GM12878 (cell line): ENCODE measurements around the gene YY1. TPM values are rescaled to one million over a fixed set of nuclear protein-coding genes. Genes with fewer than 3 reads are reported as not detected.

Experiments used
- CBX3 ChIP-seq: fragments of 200-600 bp; sonication (generic); IDR thresholded peaks from 2 replicates; pipeline ENCODE4 v1.6.1; 2016; ENCODE audit warnings: low read depth, borderline replicate concordance
- EED ChIP-seq: sonication (generic); IDR thresholded peaks from 2 replicates; pipeline ENCODE4 v1.6.1; 2016; ENCODE audit warnings: antibody characterized with exemption, low read depth
- IKZF2 ChIP-seq, 2 experiments: fragments of 450-650 bp; IDR thresholded peaks; 2 replicates each; pipeline ENCODE4 v1.6.1; 2017; ENCODE audit warnings: mild to moderate bottlenecking in 2 of 2, moderate library complexity in 2 of 2
- MYB ChIP-seq: fragments of 150-350 bp; IDR thresholded peaks from 2 replicates; pipeline ENCODE4 v1.6.1; 2014; ENCODE audit warnings: mild to moderate bottlenecking, low read depth, low read length, borderline replicate concordance
- polyA plus RNA-seq, 11 experiments: library from polyadenylated mRNA; depleted of rRNA in 4 of 11; unstranded in 6 of 11; stranded (reverse) in 5 of 11; fragments of >200 nt; fragmentation: Nextera tagmentation in 4 of 11; fragmentation: Illumina TruSeq in 1 of 11; extraction: Ambion mirVana in 4 of 11; extraction: Trizol in 1 of 11; gene quantifications; 1 replicate in 1 of 11; 2 replicates in 10 of 11; pipeline versions ENCODE4 v1.2.1 to v1.2.3, GENCODE V29; 2011 to 2016; ENCODE audit warnings: inconsistent platforms in 2 of 11, missing spikeins in 2 of 11, low read depth in 1 of 11
- total RNA-seq, 4 experiments: library from RNA; depleted of rRNA in 3 of 4; stranded (reverse); fragments of >200 nt in 3 of 4; fragmentation: Illumina TruSeq in 1 of 4; extraction: Trizol in 1 of 4; gene quantifications; 2 replicates each; pipeline versions ENCODE4 v1.2.1 to v1.2.3, GENCODE V29; 2013 to 2021
- TF ChIP-seq, protein P1 (sequence below): fragments of 450-650 bp; formaldehyde crosslinking; IDR thresholded peaks from 2 replicates; pipeline ENCODE4 v1.4.0; 2022; ENCODE audit warnings: mild to moderate bottlenecking, moderate library complexity
- TF ChIP-seq, protein P2 (sequence below): fragments of 450-650 bp; formaldehyde crosslinking; IDR thresholded peaks from 2 replicates; pipeline ENCODE4 v1.4.0; 2020; ENCODE audit warnings: mild to moderate bottlenecking, moderate library complexity
- TF ChIP-seq, protein P3 (sequence below): IDR thresholded peaks from 2 replicates; pipeline ENCODE4 v1.6.1; 2012; ENCODE audit warnings: mild to moderate bottlenecking, low read depth, low read length

YY1 gene
- total and polyA plus RNA-seq, 10 of the 15 experiments (the other 5 are each of a cell fraction or from before 2014, with no cell fraction given) = 23.7 to 74.0 (median 39.9) TPM

DNA sequence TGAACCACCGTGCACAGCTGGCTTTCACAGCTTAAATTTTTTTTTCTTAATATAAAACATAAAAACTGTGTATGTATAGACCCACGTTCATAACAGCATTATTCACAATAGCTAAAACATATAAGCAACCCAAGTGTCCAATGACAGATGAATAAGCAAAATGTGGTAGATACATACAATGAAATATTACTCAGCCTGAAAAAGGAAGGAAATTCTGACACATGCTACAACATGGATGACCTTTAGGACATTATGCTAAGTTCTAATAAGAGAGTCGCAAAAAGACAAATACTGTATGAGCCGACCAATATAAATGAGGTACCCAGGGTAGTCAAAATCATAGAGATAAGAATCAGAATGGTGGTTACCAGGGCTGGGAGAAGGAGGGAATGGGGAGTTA is 13.8 kb upstream of the YY1 start (continued):
- TF ChIP-seq, protein P1, sequence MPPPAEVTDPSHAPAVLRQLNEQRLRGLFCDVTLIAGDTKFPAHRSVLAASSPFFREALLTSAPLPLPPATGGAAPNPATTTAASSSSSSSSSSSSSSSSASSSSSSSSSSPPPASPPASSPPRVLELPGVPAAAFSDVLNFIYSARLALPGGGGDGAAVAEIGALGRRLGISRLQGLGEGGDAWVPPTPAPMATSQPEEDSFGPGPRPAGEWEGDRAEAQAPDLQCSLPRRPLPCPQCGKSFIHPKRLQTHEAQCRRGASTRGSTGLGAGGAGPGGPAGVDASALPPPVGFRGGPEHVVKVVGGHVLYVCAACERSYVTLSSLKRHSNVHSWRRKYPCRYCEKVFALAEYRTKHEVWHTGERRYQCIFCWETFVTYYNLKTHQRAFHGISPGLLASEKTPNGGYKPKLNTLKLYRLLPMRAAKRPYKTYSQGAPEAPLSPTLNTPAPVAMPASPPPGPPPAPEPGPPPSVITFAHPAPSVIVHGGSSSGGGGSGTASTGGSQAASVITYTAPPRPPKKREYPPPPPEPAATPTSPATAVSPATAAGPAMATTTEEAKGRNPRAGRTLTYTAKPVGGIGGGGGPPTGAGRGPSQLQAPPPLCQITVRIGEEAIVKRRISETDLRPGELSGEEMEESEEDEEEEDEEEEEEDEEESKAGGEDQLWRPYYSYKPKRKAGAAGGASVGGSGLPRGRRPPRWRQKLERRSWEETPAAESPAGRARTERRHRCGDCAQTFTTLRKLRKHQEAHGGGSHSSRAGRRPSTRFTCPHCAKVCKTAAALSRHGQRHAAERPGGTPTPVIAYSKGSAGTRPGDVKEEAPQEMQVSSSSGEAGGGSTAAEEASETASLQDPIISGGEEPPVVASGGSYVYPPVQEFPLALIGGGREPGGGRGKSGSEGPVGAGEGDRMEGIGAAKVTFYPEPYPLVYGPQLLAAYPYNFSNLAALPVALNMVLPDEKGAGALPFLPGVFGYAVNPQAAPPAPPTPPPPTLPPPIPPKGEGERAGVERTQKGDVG = no peak
- TF ChIP-seq EED = no peak
- TF ChIP-seq MYB = no peak
- TF ChIP-seq, protein P2, sequence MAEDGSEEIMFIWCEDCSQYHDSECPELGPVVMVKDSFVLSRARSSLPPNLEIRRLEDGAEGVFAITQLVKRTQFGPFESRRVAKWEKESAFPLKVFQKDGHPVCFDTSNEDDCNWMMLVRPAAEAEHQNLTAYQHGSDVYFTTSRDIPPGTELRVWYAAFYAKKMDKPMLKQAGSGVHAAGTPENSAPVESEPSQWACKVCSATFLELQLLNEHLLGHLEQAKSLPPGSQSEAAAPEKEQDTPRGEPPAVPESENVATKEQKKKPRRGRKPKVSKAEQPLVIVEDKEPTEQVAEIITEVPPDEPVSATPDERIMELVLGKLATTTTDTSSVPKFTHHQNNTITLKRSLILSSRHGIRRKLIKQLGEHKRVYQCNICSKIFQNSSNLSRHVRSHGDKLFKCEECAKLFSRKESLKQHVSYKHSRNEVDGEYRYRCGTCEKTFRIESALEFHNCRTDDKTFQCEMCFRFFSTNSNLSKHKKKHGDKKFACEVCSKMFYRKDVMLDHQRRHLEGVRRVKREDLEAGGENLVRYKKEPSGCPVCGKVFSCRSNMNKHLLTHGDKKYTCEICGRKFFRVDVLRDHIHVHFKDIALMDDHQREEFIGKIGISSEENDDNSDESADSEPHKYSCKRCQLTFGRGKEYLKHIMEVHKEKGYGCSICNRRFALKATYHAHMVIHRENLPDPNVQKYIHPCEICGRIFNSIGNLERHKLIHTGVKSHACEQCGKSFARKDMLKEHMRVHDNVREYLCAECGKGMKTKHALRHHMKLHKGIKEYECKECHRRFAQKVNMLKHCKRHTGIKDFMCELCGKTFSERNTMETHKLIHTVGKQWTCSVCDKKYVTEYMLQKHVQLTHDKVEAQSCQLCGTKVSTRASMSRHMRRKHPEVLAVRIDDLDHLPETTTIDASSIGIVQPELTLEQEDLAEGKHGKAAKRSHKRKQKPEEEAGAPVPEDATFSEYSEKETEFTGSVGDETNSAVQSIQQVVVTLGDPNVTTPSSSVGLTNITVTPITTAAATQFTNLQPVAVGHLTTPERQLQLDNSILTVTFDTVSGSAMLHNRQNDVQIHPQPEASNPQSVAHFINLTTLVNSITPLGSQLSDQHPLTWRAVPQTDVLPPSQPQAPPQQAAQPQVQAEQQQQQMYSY (CRISPR knock-in tag) = no peak
- TF ChIP-seq CBX3 = no peak
- TF ChIP-seq, protein P3, sequence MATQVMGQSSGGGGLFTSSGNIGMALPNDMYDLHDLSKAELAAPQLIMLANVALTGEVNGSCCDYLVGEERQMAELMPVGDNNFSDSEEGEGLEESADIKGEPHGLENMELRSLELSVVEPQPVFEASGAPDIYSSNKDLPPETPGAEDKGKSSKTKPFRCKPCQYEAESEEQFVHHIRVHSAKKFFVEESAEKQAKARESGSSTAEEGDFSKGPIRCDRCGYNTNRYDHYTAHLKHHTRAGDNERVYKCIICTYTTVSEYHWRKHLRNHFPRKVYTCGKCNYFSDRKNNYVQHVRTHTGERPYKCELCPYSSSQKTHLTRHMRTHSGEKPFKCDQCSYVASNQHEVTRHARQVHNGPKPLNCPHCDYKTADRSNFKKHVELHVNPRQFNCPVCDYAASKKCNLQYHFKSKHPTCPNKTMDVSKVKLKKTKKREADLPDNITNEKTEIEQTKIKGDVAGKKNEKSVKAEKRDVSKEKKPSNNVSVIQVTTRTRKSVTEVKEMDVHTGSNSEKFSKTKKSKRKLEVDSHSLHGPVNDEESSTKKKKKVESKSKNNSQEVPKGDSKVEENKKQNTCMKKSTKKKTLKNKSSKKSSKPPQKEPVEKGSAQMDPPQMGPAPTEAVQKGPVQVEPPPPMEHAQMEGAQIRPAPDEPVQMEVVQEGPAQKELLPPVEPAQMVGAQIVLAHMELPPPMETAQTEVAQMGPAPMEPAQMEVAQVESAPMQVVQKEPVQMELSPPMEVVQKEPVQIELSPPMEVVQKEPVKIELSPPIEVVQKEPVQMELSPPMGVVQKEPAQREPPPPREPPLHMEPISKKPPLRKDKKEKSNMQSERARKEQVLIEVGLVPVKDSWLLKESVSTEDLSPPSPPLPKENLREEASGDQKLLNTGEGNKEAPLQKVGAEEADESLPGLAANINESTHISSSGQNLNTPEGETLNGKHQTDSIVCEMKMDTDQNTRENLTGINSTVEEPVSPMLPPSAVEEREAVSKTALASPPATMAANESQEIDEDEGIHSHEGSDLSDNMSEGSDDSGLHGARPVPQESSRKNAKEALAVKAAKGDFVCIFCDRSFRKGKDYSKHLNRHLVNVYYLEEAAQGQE = no peak
- no peak for TF ChIP-seq IKZF2 (IDR thresholded peaks at IDR 0.05)
- TF ChIP-seq, all 136 proteins: peak for 0
